SU-DHL-6 (cell line): ENCODE measurements around the gene SFRP5.

Experiments used
- H2AFZ ChIP-seq: fragments of 200-600 bp; sonication (generic); 2 replicates; pipeline ENCODE4 v1.6.1; 2014; ENCODE audit warnings: low read depth, mild to moderate bottlenecking, moderate library complexity, mixed read lengths, antibody characterized with exemption, low read length; ENCODE audit not compliant: severe bottlenecking
- H3F3A ChIP-seq: fragments of 200-600 bp; shearing (Covaris generic); 2 replicates; pipeline ENCODE4 v1.6.0; 2016; ENCODE audit warnings: antibody characterized with exemption, mild to moderate bottlenecking; ENCODE audit not compliant: insufficient read depth
- H3K27ac ChIP-seq: fragments of 200-600 bp; sonication (generic); 2 replicates; pipeline ENCODE4 v1.5.1; 2016; ENCODE audit warnings: low read depth, mild to moderate bottlenecking, low read length, moderate library complexity, mixed read lengths
- H3K27me3 ChIP-seq: fragments of 200-600 bp; sonication (generic), shearing (Covaris generic); 2 replicates; pipeline ENCODE4 v1.6.0; 2014; ENCODE audit warnings: mild to moderate bottlenecking, low read length
- H3K36me3 ChIP-seq: fragments of 200-600 bp; sonication (generic); 2 replicates; pipeline ENCODE4 v1.6.1; 2014; ENCODE audit warnings: mild to moderate bottlenecking, low read length, mixed read lengths
- H3K4me2 ChIP-seq: fragments of 300-600, 200-600 bp; shearing (Covaris generic), sonication (generic); 2 replicates; pipeline ENCODE4 v1.6.0; 2014; ENCODE audit warnings: low read length, low read depth, mild to moderate bottlenecking; ENCODE audit not compliant: poor library complexity, severe bottlenecking
- H3K4me3 ChIP-seq: fragments of 200-600 bp; sonication (generic); 2 replicates; pipeline ENCODE4 v1.5.1; 2014; ENCODE audit warnings: antibody characterized with exemption, low read length, mild to moderate bottlenecking, mixed read lengths; ENCODE audit not compliant: insufficient read depth, poor library complexity, severe bottlenecking
- H3K79me2 ChIP-seq: fragments of 200-600 bp; sonication (generic); 2 replicates; pipeline ENCODE4 v1.6.1; 2014; ENCODE audit warnings: mild to moderate bottlenecking, low read length, moderate library complexity; ENCODE audit not compliant: insufficient read depth
- H3K9ac ChIP-seq: fragments of 200-600 bp; sonication (generic); 2 replicates; pipeline ENCODE4 v1.7.0; 2014; ENCODE audit warnings: mild to moderate bottlenecking, low read length
- H3K9me2 ChIP-seq: fragments of 200-600 bp; sonication (generic); replicated peaks from 2 replicates; pipeline ENCODE4 v1.6.1; 2014; ENCODE audit warnings: low read length; ENCODE audit not compliant: insufficient read depth
- H3K9me3 ChIP-seq: fragments of 200-600 bp; sonication (generic); 2 replicates; pipeline ENCODE4 v1.6.1; 2014; ENCODE audit warnings: low read length, mixed read lengths; ENCODE audit not compliant: insufficient read depth
- H4K20me1 ChIP-seq: fragments of 200-600 bp; sonication (generic); 2 replicates; pipeline ENCODE4 v1.6.1; 2014; ENCODE audit warnings: low read depth, mild to moderate bottlenecking, antibody characterized with exemption, low read length, moderate library complexity, mixed read lengths
- EZH2phosphoT487 ChIP-seq: fragments of 200-600 bp; sonication (generic), shearing (Covaris generic); conservative IDR thresholded peaks from 2 replicates; pipeline ENCODE4 v1.6.1; 2018; ENCODE audit warnings: mild to moderate bottlenecking, antibody characterized with exemption, low read length, moderate library complexity, mixed read lengths
- TF ChIP-seq, protein P1 (sequence below): fragments of 200-600 bp; sonication (generic); IDR thresholded peaks from one replicate; pipeline ENCODE4 v1.5.1; 2017; ENCODE audit warnings: antibody characterized with exemption, mild to moderate bottlenecking, low read length, moderate library complexity; ENCODE audit not compliant: insufficient read depth, poor library complexity, severe bottlenecking

The SFRP5 gene, protein sequence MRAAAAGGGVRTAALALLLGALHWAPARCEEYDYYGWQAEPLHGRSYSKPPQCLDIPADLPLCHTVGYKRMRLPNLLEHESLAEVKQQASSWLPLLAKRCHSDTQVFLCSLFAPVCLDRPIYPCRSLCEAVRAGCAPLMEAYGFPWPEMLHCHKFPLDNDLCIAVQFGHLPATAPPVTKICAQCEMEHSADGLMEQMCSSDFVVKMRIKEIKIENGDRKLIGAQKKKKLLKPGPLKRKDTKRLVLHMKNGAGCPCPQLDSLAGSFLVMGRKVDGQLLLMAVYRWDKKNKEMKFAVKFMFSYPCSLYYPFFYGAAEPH

DNA sequence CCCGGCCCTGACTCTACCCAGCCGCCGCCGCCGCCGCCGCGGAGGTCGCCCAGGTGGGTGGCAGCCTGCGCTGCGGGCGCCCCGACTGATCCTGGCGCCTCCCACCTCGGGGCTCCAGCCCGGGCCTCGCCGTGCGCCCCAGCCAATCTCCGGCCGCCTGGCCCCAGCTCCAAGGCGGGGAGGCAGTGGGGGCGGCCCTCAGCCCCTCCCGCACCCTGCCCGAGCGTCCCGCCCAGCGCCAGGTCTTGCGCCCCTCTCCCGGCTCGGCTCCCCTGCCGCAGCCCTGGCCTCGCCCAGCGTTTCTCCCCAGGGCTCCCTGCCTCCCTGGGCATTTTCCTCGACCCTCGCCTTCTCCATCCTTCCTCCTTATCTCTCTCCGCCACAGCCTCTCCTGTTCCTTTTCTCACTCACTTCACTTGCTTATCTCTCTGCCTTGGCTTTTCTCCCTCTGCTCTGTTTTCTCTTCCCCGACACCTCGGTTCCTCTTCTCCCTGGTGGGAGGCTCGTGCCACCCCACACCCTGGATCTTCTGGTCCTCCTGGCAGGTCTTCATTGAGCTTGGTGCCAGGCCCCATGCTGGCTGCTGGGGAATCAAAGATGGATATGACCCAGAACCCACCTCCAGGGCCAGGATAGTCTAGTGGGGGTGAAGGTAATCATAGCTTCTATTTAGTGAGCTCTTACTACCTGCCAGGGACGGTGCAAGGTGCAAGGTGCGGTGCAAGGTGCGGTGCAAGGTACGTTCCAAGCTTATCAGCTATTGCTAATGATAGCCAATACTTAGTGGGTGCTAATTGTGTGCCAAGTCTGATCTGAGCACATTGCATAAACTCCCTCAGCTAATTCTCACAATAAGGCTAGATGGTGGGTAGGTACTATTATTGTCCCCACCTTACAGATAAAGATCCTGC lies at the start of gene SFRP5:
Gene SFRP5, minus strand, starts transcription at position 87 of the 911 bp plus-strand sequence. CDS start 166 bp downstream, outside the sequence.
- Histone ChIP-seq H3K4me3 (no peak within 1 kb of the TSS), H3K27ac (no peak within 1 kb of the TSS), H3K36me3 (no peaks in the 10 kb centered on the region), H3K79me2 (no peaks in the 10 kb centered on the region), H2AFZ (no peak within 1 kb of the TSS), H3K9me3 (no peaks in the 10 kb centered on the region), H3K27me3 (no peaks in the 10 kb centered on the region), H3K9me2 (no peaks in the 10 kb centered on the region), H3K9ac (no peak within 1 kb of the TSS), H4K20me1 (no peaks in the 10 kb centered on the region), H3F3A (no peaks in the 10 kb centered on the region), H3K4me2 (no peak within 1 kb of the TSS)
- TF ChIP-seq, protein P1, sequence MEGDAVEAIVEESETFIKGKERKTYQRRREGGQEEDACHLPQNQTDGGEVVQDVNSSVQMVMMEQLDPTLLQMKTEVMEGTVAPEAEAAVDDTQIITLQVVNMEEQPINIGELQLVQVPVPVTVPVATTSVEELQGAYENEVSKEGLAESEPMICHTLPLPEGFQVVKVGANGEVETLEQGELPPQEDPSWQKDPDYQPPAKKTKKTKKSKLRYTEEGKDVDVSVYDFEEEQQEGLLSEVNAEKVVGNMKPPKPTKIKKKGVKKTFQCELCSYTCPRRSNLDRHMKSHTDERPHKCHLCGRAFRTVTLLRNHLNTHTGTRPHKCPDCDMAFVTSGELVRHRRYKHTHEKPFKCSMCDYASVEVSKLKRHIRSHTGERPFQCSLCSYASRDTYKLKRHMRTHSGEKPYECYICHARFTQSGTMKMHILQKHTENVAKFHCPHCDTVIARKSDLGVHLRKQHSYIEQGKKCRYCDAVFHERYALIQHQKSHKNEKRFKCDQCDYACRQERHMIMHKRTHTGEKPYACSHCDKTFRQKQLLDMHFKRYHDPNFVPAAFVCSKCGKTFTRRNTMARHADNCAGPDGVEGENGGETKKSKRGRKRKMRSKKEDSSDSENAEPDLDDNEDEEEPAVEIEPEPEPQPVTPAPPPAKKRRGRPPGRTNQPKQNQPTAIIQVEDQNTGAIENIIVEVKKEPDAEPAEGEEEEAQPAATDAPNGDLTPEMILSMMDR: no peak
- no peak for TF ChIP-seq EZH2phosphoT487

DNA sequence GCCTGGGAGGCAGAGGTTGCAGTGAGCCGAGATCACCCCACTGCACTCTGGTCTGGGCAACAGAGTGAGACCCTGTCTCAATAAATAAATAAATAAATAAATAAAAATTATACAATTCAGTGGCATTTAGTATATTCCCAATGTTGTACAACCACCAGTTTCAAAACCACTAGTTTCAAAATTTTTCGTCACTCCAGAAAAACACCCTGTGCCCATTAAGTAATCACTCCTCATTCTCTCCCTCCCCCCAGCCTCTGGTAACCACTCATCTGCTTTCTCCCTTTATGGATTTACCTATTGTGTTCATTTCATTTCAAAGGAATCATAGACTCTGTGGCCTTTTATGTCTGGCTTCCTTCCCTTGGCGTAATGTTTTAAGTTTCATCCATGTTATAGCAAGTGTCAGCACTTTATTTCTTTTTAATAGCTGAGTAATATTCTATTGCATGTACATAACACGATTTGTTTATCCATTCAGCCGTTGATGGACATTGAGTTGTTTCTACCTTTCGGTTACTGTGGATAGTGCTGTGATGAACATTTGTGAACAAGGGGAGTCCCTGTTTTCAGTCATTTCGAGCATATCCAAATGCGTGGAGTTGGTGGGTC lies 48.4 kb upstream of the SFRP5 start:
- H3K27me3 ChIP-seq: no peaks in the 10 kb centered on the region
- H3K79me2 ChIP-seq: no peaks in the 10 kb centered on the region
- TF ChIP-seq EZH2phosphoT487: no peak
- TF ChIP-seq, protein P1: no peak
- H3K4me3 ChIP-seq: no peak overlapping the region
- no peaks in the 10 kb centered on the region for H3K9me2 ChIP-seq
- no peaks in the 10 kb centered on the region for H3K36me3 ChIP-seq
- H2AFZ ChIP-seq: no peak overlapping the region
- no peaks in the 10 kb centered on the region for H3K9me3 ChIP-seq
- no peak overlapping the region for H3K4me2 ChIP-seq
- H3F3A ChIP-seq: no peaks in the 10 kb centered on the region
- no peak overlapping the region for H3K27ac ChIP-seq
- no peak overlapping the region for H3K9ac ChIP-seq
- no peaks in the 10 kb centered on the region for H4K20me1 ChIP-seq

DNA sequence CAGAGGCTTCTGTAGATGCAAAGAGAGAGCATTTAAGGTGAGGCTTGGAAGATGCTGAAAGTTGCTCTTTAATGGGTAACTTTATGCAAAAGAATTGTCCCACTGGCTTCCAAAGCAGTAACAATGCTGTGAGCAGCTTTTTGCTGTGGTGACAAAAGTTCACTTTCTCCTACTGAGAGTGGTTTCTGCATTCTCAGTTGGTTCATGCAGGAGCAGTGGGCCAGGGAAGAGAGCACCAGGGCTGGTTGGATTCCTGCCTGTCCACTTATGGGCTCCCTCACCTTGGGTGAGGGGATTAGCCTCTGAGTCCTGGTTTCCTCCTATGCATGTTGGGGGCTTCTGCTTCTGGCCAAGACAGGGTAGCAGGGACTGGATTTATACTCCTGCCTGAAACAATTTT lies 46.8 kb upstream of the SFRP5 start:
- H3K27ac ChIP-seq: no peak overlapping the region
- H3K36me3 ChIP-seq: no peaks in the 10 kb centered on the region
- H3K9me3 ChIP-seq: no peaks in the 10 kb centered on the region
- no peak overlapping the region for H2AFZ ChIP-seq
- no peaks in the 10 kb centered on the region for H3K27me3 ChIP-seq
- no peak overlapping the region for H3K4me2 ChIP-seq
- H3F3A ChIP-seq: no peaks in the 10 kb centered on the region
- no peak for TF ChIP-seq EZH2phosphoT487
- TF ChIP-seq, protein P1: no peak
- H3K79me2 ChIP-seq: no peaks in the 10 kb centered on the region
- H3K9me2 ChIP-seq: no peaks in the 10 kb centered on the region
- no peak overlapping the region for H3K4me3 ChIP-seq
- H4K20me1 ChIP-seq: no peaks in the 10 kb centered on the region
- no peak overlapping the region for H3K9ac ChIP-seq
